HG03045 (cell line): ENCODE results near the gene GALNT9.
"Not testable (repeated sequence)": the region's sequence is repeated elsewhere in the genome, so short reads cannot be mapped to it uniquely, and the experiment has no call there.

Source experiments
- ATAC-seq: cut with Tn5 transposase; IDR thresholded peaks from one replicate; pipeline ENCODE4 v1.9.1; 2021; ENCODE audit warnings: mild to moderate bottlenecking, moderate library complexity; ENCODE audit not compliant: unreplicated experiment

The GALNT9 gene

DNA sequence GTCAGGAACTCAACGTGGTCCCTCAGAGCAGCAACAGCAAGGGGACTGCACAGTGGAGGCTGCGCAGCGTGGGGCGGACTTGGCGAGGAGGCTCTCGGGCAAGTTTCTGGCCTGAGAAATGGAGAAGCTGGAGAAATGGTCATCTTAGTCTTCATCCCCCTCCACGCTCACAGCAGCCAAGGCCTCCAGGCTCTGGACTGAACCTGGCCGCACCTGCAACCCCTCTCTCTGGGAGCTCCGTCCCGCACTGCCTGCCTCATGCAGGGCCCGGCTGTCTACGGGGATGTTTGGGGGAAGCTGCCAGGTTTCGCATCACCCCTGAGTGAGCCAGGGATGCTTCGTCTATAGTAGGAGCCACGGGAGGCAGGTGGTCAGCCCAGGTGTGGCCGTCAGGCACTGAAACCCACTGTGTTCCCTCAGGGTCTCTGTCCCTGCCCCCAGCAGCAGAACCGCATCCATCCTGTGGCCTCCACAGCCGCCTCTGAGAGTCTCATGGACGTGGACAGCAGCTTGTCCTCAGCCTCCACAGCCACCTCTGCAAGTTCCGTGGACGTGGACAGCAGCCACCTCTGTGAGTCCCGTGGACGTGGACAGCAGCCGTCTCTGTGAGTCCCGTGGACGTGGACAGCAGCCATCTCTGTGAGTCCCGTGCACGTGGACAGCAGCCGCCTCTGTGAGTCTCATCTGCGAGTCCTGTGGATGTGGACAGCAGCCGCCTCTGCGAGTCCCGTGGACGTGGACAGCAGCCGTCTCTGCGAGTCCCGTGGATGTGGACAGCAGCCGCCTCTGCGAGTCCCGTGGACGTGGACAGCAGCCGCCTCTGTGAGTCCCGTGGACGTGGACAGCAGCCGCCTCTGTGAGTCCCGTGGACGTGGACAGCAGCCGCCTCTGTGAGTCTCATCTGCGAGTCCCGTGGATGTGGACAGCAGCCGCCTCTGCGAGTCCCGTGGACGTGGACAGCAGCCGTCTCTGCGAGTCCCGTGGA, 29.1 kb upstream of the GALNT9 start:
- not testable (repeated sequence) for ATAC-seq

DNA sequence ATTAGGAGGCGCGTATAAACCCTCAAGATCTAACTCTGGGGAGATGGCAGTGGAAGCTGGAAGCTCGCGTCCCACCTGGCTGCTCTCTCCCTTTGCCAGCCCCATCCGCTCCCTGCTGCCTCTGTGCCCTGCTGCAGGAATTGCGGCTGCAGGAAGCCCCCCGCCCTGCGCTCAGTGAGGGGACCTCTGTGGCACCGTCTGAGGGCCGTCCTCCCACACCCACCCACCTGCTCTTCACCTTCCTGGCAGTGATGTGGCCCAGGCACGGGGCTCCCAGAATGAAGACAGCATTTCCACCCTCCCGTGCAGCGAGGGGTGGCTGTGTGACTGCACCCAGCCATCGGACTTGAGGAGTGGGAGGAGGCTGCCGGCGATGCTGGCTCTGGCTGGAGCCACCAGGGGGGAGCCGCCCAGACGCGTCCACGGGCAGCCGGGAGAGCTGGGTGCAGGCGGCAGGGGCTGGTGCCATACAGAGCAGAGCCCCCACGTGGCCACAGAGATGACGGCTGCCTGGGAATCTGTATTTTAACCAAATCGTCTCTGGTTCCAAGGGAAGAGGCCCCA, 28.3 kb upstream of the GALNT9 start:
- ATAC-seq, result no peak

DNA sequence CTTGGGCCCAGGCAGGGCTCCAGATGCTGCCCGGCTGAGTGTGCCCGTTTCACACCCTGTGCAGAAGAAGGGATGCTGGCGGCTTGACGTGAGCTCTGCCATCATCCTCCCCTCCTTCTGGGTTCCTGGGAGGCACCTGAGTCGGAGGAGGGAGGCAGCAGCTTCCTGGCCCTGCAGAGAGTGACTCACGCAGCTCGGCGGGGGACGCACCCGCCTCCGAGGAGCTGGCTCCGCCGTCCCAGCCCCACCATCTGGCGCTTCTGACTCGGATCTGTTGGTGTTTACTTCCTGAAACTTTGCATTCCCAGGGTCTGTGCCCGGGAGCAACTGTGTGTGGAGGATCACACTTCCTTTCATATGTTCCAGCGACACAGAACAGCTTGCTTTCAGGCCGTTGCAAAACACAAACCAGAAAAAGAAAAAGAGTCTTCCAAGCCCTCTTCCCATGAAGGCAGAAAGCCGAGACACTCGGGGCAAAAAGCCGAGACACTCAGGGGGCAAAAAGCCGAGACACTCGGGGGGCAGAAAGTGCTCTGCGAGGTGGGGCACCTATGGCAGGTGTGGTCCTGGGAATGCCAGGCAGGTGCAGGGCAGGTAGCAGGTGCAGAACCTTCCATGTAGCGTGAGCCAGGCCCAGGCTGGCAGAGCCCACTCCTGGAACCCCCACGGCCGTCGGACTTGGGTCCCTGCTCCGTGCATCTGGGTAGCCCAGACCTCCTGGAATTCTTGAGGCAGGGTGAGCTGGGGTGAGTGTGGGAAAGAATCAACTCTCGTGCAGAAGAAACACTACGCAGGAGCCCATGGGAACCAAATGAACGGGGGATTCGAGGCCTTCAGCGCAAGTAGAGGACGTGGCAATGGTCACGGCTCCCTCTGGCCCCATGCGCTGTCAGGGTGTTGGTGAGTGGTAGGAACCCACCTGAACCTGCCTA, 27.6 kb upstream of the GALNT9 start:
- no peak for ATAC-seq

DNA sequence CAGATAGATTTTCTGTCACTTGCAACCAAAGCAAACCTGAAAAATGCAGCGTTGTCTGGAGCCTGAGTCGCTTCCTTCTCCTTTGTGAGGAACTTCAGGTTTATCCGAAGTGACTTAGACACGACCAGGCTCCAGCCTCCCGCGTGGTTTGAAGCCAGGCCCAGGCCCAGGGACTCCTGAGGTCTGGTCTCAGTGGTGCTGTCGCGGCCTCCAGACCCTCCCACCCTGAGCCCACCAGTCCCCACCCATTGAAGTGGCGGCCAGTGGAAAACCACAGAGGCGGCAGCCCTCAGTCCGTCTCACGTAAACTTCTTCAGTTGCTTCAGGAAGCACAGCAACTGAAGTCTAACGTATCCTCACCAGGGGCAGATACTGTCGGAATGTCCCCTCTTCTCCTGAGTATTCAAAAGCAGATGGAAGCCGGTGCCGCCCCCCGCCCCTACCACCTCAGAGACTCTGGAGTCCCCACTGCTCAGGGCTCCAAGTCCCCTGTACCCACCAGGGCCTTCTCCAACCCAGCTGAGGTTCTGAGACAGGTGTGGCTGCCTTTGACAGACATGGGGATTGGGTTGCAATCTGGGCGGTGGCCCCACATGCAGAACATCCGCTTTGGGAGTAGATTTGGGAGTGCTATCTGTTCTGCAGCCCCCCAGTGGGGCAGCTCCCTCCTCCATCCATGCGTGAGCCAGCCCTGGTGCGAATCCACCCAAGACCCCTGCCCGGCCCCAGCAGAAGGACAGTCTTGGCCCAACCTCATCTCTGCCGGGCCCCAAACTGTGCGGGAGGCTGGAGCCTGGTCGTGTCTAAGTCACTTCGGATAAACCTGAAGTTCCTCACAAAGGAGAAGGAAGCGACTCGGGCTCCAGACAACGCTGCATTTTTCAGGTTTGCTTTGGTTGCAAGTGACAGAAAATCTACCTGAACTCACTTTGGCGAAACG, 26.6 kb upstream of the GALNT9 start:
- ATAC-seq, result no peak

DNA sequence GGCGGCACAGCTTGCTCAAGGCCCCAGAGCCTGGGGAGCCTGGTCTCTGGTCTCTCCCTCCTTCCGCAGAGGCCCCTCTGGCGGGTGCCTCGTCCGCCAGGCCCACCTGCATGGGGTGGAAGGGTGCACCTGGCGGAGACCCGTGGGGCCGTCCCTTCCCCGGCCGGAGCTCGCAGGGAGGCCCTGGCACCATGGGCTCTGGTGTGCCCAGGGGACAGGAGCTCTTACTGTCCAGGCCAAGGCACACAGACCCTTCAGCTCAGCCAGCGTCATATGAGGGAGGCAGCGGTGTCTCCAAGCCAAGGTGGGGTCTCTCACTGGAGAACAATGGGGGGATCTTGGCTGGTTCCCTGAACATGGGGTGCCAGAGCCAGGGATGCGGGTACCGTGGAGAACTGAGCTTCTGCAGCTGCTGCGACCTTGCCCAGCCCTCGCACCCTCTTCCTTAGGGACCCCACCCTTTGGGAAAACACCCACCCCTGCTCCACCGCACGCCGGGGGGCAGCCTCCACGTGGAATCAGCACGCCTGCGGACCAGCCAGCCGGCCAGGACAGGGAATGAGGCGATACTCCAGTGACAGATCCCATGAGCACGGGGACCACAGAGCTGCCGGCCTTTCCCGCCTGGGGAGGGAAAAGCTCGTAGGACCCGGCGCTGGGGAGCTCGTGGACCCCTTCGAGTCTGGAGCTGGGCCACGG, 25.7 kb upstream of the GALNT9 start:
- no peak for ATAC-seq

DNA sequence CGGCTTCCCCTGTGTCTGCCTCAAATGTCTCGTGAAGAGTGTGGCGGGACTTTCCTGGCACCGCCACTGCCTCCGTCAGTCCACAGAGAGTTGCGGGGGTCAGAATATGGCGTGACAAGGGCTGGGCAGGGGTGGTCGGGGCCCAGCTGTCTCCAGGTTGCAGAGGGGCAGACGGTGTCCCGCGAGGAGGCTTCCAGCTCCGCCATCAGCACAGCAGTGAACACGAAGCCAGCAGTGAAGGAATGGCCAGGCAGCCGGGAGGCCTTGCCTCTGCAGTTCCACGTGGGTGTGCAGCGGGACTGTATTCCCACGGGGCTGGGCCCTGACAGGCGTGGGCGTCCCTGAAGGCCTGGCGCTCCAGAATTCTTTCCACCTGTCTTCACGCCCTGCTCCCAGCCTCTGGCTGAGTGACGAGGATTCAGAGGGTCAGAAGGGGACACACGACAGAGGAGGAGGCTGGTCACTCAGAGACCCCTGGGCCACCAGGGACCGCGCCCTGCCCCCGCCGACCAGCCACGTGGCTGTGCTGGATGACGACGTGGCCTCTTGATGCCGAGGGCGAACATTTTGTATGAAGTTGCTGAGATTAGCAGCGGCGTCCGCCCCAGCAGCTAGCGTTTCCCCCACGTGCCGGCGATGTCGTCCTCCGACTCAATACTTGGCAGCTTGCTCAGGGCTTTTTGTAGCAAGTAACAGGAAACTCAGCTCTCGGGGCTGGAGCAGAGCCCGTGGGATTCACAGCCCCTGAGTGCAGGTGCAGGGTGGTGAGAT, 25.0 kb upstream of the GALNT9 start:
- ATAC-seq, result no peak

DNA sequence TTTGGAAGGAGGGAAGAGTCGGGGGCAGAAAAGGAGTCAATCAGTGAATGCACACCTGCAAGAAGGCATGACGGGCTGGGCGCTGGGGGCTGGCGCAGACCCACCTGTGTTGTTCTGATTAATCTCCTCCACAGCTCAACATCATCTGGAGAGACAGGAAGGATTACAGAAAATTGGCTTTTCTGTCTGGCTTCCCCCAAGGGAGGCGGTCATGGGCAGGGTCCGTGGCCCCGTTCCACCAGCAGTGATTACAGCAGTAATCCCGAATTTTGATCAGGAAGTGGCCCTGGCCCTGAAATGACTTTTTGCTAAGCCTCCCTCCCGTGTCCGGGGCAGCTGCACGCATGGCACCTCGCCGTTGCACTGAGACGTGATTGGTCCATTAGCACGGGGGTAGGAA, 24.4 kb upstream of the GALNT9 start:
- ATAC-seq, result no peak

DNA sequence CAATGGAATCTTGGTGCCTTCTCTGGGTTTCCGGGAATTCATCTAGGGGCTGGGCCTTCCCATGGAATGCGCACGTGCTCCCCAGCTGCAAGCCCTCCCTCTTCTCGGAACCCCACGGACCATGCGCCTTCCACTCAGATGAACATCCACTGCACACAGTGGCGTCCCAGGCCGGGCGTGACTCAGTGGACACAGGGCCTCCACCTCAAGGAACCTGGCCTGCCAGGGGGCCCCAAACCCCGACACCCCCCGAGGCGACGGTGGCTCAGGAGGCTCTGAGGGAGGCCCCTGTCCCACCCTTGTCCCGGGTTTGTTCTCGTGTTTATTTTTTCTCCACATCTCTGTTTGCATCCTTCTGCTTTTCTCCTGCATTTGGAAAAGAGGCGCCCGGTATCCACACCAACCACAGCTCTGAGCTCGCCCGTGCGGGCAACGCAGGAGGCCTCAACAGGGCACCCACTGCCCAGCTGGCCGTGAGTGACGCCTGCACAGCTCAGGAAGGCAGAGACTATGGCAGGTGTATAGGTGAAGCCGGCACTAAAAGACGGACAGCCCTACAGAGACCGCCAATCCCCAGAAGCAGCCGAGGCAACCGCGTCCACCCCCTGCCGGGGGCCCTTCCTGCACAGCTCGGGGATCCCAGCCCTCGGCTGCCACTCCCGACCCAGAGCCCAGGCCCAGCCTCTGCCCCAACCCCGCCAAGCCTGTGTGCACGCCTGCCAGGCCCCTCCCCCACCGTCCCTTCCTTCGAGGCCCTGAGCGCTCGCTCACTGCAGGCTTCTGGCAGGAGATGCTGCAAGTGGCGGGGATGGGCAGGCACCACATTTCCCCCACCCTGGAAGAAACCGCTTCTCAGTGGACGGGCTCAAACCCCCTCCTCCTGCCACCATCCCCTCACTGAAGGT, 23.8 kb upstream of the GALNT9 start:
- no peak for ATAC-seq

DNA sequence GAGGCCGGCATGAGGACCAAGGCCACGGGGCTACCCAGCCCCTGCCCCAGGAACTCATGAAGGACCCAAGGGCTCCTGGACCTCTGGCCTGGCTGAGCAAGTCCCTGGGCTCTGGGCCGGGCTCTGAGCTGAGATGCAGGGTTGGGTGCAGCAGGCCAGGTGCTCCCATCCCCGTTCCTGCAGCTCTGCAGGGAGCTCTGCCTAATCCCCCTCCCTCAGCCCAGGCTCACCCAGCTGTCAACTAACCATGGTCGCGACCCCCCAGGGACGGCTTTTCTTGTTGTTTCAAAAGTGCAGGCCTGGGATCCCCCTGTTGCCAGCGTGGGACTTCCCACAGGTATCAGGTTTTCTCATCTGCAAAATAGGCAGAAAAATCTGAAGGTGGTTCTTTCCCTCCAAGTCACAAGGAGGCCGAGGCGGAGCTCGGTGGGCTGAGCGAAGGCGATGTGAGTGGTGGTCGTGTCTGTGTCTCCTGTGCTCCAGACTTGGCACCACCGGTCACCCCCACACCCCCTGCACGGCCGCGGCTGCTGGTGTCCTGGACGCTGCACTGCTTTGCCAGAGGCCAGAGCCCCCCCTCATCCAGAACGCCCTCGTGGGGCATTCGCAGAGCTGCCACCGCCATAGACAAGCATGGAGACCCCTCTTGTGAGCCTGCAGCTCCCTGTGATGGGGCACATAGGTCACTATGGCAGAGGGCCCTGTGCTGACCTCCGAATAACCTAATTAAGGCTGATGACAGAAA, 22.5 kb upstream of the GALNT9 start:
- no peak for ATAC-seq

DNA sequence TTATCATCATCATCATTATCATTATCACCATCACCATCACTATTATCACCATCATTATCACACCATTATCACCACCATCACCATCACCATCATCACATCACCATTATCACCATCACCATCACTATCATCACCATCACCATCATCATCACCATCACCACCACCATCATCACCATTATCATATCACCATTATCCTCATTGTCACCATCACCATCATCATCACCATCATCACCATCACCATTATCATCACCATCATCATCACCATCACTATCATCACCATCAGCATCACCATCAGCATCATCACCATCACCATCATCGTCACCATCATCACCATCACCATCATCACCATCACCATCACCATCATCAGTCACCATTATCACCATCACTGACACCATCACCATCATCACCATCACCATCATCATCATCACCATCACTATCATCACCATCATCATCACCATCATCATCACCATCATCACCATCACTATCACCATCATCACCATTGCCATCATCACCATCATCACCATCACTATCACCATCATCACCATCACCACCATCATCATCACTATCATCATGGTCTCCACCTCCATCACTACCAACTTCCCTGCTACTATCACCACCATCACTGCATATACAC, 20.2 kb upstream of the GALNT9 start:
- ATAC-seq, result no peak

DNA sequence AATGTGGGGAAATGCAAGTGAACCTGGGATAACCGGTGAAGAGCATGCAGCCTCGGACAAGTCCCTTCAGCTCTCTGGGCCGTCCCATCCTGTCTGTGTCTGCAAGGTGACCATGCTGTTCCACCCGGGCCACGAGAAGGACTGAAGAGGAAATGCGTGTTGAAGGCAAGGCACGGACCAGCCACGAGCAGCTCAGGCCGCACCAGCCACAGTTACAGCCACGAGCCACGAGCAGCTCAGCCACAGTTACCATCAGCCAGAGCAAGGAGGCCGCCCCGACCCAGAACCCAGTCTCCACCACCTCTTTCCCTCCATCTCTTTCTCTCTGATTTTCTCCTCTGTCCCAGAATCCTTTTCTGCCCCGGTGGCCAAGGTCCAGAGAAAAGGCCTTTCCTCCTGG, 18.8 kb upstream of the GALNT9 start:
- ATAC-seq, result no peak

DNA sequence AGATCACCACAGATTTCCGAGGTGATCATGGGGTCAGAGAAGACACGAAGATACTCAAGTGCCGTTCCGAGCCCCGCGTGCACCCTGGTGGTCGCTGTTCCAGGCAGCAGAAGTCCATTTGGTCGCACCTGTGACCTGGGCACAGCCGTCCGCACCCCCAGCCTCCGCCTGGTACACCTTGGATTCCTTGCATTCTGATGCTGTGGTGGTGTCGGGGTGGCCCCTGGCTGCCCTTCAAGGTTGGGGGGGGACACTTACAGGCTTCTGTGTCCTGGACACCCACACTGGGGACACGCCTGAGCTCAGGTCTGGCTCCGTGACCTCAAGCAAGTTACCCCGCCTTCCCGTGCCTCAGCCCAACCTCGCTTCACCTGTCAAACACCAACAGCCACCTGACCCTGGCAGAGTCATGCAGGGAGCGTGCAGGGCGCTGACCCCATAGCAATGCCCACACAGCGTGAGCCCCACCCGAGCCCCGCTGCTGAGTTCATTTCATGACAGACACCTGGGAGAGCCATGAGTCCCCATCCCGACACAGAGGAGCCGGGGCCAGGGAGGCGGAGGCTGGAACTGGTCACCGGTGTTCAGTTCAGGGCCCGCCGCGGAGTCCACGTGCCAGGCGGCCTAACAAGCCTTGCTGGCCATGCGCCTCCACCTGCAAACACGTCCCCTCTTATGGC, 17.9 kb upstream of the GALNT9 start:
- no peak for ATAC-seq

DNA sequence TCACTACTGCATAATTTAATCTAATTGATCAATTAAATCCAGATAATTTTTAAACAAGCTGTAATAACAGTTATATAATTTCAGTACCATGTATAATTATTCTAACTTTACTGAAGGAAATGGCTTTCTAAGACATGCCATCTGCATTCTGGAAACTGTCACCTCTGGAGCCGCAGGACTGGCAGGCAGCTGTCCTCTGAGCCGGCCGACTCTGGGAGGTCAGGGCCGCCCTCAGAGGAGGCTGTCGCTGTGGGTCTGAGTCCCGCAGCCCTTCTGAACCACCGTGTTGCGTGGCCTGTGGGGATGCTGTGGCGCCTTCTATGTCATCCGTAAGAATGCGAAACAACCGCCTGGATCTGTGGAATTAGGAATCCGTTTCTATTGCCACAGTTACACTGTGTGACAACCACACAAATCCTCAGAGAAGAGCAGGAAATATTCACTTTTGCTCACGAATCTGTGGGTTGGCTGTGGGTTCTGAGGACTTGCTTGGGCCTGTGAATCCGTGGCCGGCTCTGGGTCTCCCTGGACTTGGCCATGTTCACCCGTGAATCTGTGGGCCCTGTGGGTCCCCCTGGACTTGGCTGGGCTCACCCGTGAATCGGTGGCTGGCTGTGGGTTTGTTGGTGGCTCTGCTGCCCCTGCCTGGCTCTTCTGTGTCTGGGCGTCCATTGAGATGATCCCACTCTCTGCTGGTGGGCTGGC, 17.2 kb upstream of the GALNT9 start:
- ATAC-seq, result no peak

DNA sequence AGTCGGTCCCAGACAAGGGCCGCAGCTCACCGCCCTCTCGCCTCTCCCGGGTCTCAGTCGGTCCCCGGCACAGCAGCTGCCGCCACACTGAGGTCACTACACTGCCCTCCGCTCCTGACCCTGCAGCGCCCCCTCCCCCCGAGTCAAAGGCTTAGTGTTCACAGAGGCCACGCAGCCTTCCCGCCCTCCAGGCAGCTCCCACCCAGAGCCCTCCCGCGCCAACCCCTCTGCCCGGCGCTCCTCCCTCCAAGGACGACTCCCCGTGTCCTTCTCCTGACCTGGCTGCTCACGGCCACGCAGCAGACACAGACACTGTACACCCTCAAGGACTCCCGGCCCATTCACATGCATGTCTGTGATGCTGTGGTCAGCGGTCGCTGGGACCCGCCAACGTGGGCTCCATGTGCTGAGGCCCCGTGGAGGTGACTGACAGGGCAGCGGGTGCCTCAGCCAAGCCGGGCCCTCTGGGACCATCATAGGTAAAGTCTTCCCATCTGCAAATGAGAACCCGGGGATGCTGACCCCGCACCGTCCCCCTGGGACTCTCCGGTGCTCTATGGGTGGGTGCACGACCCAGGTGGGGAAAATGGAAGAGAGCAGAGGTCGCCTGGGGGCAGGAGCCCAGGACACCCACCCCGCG, 16.3 kb upstream of the GALNT9 start:
- no peak for ATAC-seq

DNA sequence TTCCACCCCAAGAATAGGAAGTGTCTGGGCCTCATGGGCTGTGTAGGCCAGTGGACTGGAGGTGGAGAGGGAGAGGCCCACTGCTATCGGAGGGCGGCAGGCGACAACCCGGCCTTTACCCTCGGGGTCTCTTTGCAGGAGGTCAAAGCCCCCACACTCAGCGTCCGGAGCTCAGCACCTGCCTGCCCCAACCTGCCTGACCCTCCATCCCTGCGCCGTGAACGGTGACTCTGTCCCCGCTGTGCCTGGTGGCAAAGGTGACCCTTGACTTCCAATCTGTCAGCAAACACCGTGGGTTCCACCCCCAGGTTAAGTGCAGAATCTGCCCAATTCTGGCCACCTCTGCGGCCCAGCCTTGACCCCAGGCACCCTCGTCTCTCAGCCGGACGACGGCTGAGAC, 15.7 kb upstream of the GALNT9 start:
- ATAC-seq, result no peak
